AG04450 (cell line): Measurements from ENCODE around the gene AK3. TPM values are rescaled to one million over a fixed set of nuclear protein-coding genes. Genes with fewer than 3 reads are reported as not detected.

Experiments used
- CTCF ChIA-PET: fragments of 300-600, 350-600 bp; formaldehyde crosslinking; extraction: SDS; loops from one replicate; lab custom pipeline; 2022; ENCODE audit warnings: antibody characterized with exemption, inconsistent platforms; lab: Charles Lee
- POLR2A ChIA-PET: fragments of 350-600 bp; formaldehyde crosslinking; extraction: SDS; loops from one replicate; lab custom pipeline; 2021; ENCODE audit warnings: antibody characterized with exemption, inconsistent platforms; lab: Yijun Ruan, JAX
- DNase-seq: peaks from one replicate; pipeline ENCODE4 v3.0.0-alpha.2; 2011; ENCODE audit warnings: low read depth, low spot score
- H3K27ac ChIP-seq: one replicate; pipeline ENCODE4 v1.5.1; 2012; ENCODE audit warnings: low read depth, low read length, control low read depth
- H3K27me3 ChIP-seq: one replicate; pipeline ENCODE4 v1.6.0; 2012; ENCODE audit warnings: low read length; ENCODE audit not compliant: control insufficient read depth, insufficient read depth
- H3K4me3 ChIP-seq: 2 replicates; pipeline ENCODE4 v1.5.1; 2011; ENCODE audit warnings: mild to moderate bottlenecking, low read depth, low read length, control low read depth
- H3K9me3 ChIP-seq: 2 replicates; pipeline ENCODE4 v1.5.1; 2012; ENCODE audit warnings: low read length; ENCODE audit not compliant: control insufficient read depth, insufficient read depth
- CTCF ChIP-seq: IDR thresholded peaks from 2 replicates; pipeline ENCODE4 v1.5.1; 2011; ENCODE audit warnings: low read depth, low read length, control low read depth, inconsistent platforms
- polyA plus RNA-seq: library from polyadenylated mRNA; depleted of rRNA; stranded (reverse); fragments of >200 nt; gene quantifications from 2 replicates; pipeline ENCODE4 v1.2.3, GENCODE V29; 2011

AK3 gene
- polyA plus RNA-seq, 1 experiment, result 70.3 TPM

- Histone ChIP-seq H3K27me3 (no peaks in the 10 kb centered on the region), H3K9me3 (no peaks in the 10 kb centered on the region), H3K4me3 (no peak overlapping the region), H3K27ac (no peak overlapping the region)
- ChIA-PET POLR2A (no interaction called here), CTCF (interaction anchor here (0.6 kb wide), 1 partner anchor 53 kb away, joined by 3 read pairs; no protein-coding TSS in a partner anchor)
- no peak for DNase-seq
- no peak for TF ChIP-seq CTCF
Observed at GRCh38 chr9:4706971-4707622, 33.9 kb downstream of the AK3 start.

- POLR2A ChIA-PET, result no interaction called here
- Histone ChIP-seq H3K27me3 (no peaks in the 10 kb centered on the region), H3K9me3 (no peaks in the 10 kb centered on the region), H3K4me3 (no peak overlapping the region), H3K27ac (no peak overlapping the region)
- TF ChIP-seq CTCF, result no peak
- no peak for DNase-seq
- CTCF ChIA-PET, result interaction anchor here (0.6 kb wide), 1 partner anchor 11 kb away, joined by 3 read pairs; no protein-coding TSS in a partner anchor
Observed at GRCh38 chr9:4706021-4706420, 35.0 kb downstream of the AK3 start.

GRCh38 chr9:4704129-4704528 lies 36.9 kb downstream of the AK3 start:
- no peak for DNase-seq
- no peak overlapping the region for H3K4me3 ChIP-seq
- POLR2A ChIA-PET, result no interaction called here
- H3K27me3 ChIP-seq, result no peaks in the 10 kb centered on the region
- CTCF ChIA-PET, result interaction anchor here (1.0 kb wide), 1 partner anchor 12 kb away, joined by 4 read pairs; no protein-coding TSS in a partner anchor
- H3K9me3 ChIP-seq, result no peaks in the 10 kb centered on the region
- no peak overlapping the region for H3K27ac ChIP-seq
- TF ChIP-seq CTCF, result no peak

GRCh38 chr9:4701526-4701925 lies 39.5 kb downstream of the AK3 start:
- H3K27me3 ChIP-seq, result no peaks in the 10 kb centered on the region
- ChIA-PET CTCF (interaction anchor here (0.5 to 1.1 kb wide), 2 partner anchors 22 to 36 kb away, joined by 3 read pairs; partner anchors contain the start of gene CDC37L1), POLR2A (no interaction called here)
- DNase-seq, result no peak
- no peak overlapping the region for H3K4me3 ChIP-seq
- no peak overlapping the region for H3K27ac ChIP-seq
- no peaks in the 10 kb centered on the region for H3K9me3 ChIP-seq
- no peak for TF ChIP-seq CTCF

GRCh38 chr9:4700932-4701331 lies 40.1 kb downstream of the AK3 start:
- no peak overlapping the region for H3K4me3 ChIP-seq
- CTCF ChIA-PET, result interaction anchor here (0.5 kb wide), 1 partner anchor 22 kb away, joined by 3 read pairs; the partner anchor contains the start of gene CDC37L1
- no peak overlapping the region for H3K27ac ChIP-seq
- POLR2A ChIA-PET, result no interaction called here
- no peak for DNase-seq
- no peak for TF ChIP-seq CTCF
- H3K27me3 ChIP-seq, result no peaks in the 10 kb centered on the region
- H3K9me3 ChIP-seq, result no peaks in the 10 kb centered on the region
